ENCODE data around the gene NANOS3. TPM values are rescaled to one million over a fixed set of nuclear protein-coding genes. Genes with fewer than 3 reads are reported as not detected.

Gene NANOS3
- total RNA-seq, 2 donors from 2014 or later = 0.64 TPM; not detected in 1

- Mint-ChIP-seq H3K36me3 (ENCODE audit: low read depth) (peaks cover 19% of the 10 kb centered on the region), H3K27me3 (ENCODE audit: insufficient read depth) (peaks cover 17% of the 10 kb centered on the region), H3K4me3 (peak overlapping the region; percentile 74), H3K27ac (peak overlapping the region; percentile 66), H3K9me3 (no peaks in the 10 kb centered on the region), H3K4me1 (peaks cover 8% of the 10 kb centered on the region)
- H3K4me3 ChIP-seq (ENCODE audit: low read length) = peak overlapping the region; percentile 87
- TF ChIP-seq CTCF (conservative IDR thresholded peaks at IDR 0.05) = no peak
- no peaks in the 10 kb centered on the region for H3K4me1 ChIP-seq (ENCODE audit: control insufficient read depth, insufficient read depth, low read length)
- peak overlapping the region; percentile 53 for H3K9ac ChIP-seq (ENCODE audit: extremely low read depth, low read length, poor library complexity, severe bottlenecking)
- peaks cover 16% of the 10 kb centered on the region for H3K36me3 ChIP-seq (ENCODE audit: control insufficient read depth, insufficient read depth, low read length)
- H3K27ac ChIP-seq (ENCODE audit: low read depth, low read length) = no peak overlapping the region
- peak; percentile 61 for DNase-seq
- no peaks in the 10 kb centered on the region for H3K27me3 ChIP-seq (ENCODE audit: control insufficient read depth, insufficient read depth, low read length, poor library complexity, severe bottlenecking)
- no peaks in the 10 kb centered on the region for H3K9me3 ChIP-seq (ENCODE audit: control insufficient read depth, low read length)
- WGBS, 2 experiments (ENCODE audit: insufficient coverage in 1 of 2, insufficient read length in 1 of 2) = 24 to 39% methylated on average over 5 to 13 of the region's 13 CpGs
These were observed 29.6 kb downstream of the NANOS3 start for GRCh38 chr19:13906521-13906904.

GRCh38 chr19:13906910-13907309 is 30.0 kb downstream of the NANOS3 start:
- TF ChIP-seq CTCF (conservative IDR thresholded peaks at IDR 0.05) = no peak
- Mint-ChIP-seq H3K4me1 (peaks cover 8% of the 10 kb centered on the region), H3K27ac (peak overlapping the region; percentile 66), H3K27me3 (ENCODE audit: insufficient read depth) (peaks cover 17% of the 10 kb centered on the region), H3K4me3 (peak overlapping the region; percentile 74), H3K36me3 (ENCODE audit: low read depth) (peaks cover 20% of the 10 kb centered on the region), H3K9me3 (no peaks in the 10 kb centered on the region)
- Histone ChIP-seq H3K4me1 (ENCODE audit: control insufficient read depth, insufficient read depth, low read length) (no peaks in the 10 kb centered on the region), H3K9ac (ENCODE audit: extremely low read depth, low read length, poor library complexity, severe bottlenecking) (peak overlapping the region; percentile 53), H3K4me3 (ENCODE audit: low read length) (peak overlapping the region; percentile 87), H3K9me3 (ENCODE audit: control insufficient read depth, low read length) (no peaks in the 10 kb centered on the region), H3K27me3 (ENCODE audit: control insufficient read depth, insufficient read depth, low read length, poor library complexity, severe bottlenecking) (no peaks in the 10 kb centered on the region), H3K36me3 (ENCODE audit: control insufficient read depth, insufficient read depth, low read length) (peaks cover 17% of the 10 kb centered on the region), H3K27ac (ENCODE audit: low read depth, low read length) (no peak overlapping the region)
- no peak for DNase-seq
- 94 to 100% methylated on average over 3 to 5 of the region's 5 CpGs for WGBS, 2 experiments (ENCODE audit: insufficient coverage in 1 of 2, insufficient read length in 1 of 2)

- H3K9me3 ChIP-seq (ENCODE audit: control insufficient read depth, low read length) = no peaks in the 10 kb centered on the region
- Mint-ChIP-seq H3K4me3 (no peak overlapping the region), H3K36me3 (ENCODE audit: low read depth) (peaks cover 24% of the 10 kb centered on the region), H3K4me1 (peaks cover 8% of the 10 kb centered on the region), H3K27me3 (ENCODE audit: insufficient read depth) (peaks cover 17% of the 10 kb centered on the region), H3K27ac (no peak overlapping the region), H3K9me3 (no peaks in the 10 kb centered on the region)
- H3K36me3 ChIP-seq (ENCODE audit: control insufficient read depth, insufficient read depth, low read length) = peaks cover 30% of the 10 kb centered on the region
- no peak for DNase-seq
- TF ChIP-seq CTCF (conservative IDR thresholded peaks at IDR 0.05) = no peak
- H3K4me3 ChIP-seq (ENCODE audit: low read length) = no peak overlapping the region
- H3K27ac ChIP-seq (ENCODE audit: low read depth, low read length) = no peak overlapping the region
- no peaks in the 10 kb centered on the region for H3K27me3 ChIP-seq (ENCODE audit: control insufficient read depth, insufficient read depth, low read length, poor library complexity, severe bottlenecking)
- H3K9ac ChIP-seq (ENCODE audit: extremely low read depth, low read length, poor library complexity, severe bottlenecking) = no peak overlapping the region
- no peaks in the 10 kb centered on the region for H3K4me1 ChIP-seq (ENCODE audit: control insufficient read depth, insufficient read depth, low read length)
- 96 to 100% methylated on average over 5 to 8 of the region's 8 CpGs for WGBS, 2 experiments (ENCODE audit: insufficient coverage in 1 of 2, insufficient read length in 1 of 2)
These were observed 31.7 kb downstream of the NANOS3 start for GRCh38 chr19:13908674-13909073.

Data from endodermal cell (in vitro differentiated cells).